ENCODE results near the gene SAA1.

Gene SAA1

GRCh38 chr11:18315893-18316292 lies 49.8 kb downstream of the SAA1 start:
- no peak for TF ChIP-seq CTCF (conservative IDR thresholded peaks at IDR 0.05)
- no peak overlapping the region for H3K27ac ChIP-seq

GRCh38 chr11:18317551-18317950 lies 51.5 kb downstream of the SAA1 start:
- H3K27ac ChIP-seq: no peak overlapping the region

More at GRCh38 chr11:18317551-18317950, 51.5 kb downstream of the SAA1 start:
- TF ChIP-seq CTCF (conservative IDR thresholded peaks at IDR 0.05): no peak

Measured in VCaP (cell line).